HepG2 (cell line): ENCODE data around the gene GALNT18.

Experiments used
- MAFF ChIP-seq: IDR thresholded peaks from 2 replicates; pipeline ENCODE4 v1.6.1; 2011; ENCODE audit warnings: low read depth, low read length, improper control_type of control experiment
- PHF21A ChIP-seq: sonication (generic); formaldehyde crosslinking; IDR thresholded peaks from 2 replicates; pipeline ENCODE4 v1.5.0; 2020; ENCODE audit warnings: mild to moderate bottlenecking, missing genetic modification reagents
- ZNF782 ChIP-seq: sonication (generic); formaldehyde crosslinking; IDR thresholded peaks from 2 replicates; pipeline ENCODE4 v1.4.0; 2020; ENCODE audit warnings: missing genetic modification reagents, mild to moderate bottlenecking, borderline replicate concordance

- TF ChIP-seq PHF21A (CRISPR knock-in tag), result no peak
- no peak for TF ChIP-seq ZNF782 (CRISPR knock-in tag)
- no peak for TF ChIP-seq MAFF
These were observed 47.2 kb downstream of the GALNT18 start for GRCh38 chr11:11574373-11575287.
